HG02610 (cell line): ENCODE measurements around the gene HS2ST1.
"Not testable (repeated sequence)": the region's sequence is repeated elsewhere in the genome, so short reads cannot be mapped to it uniquely, and the experiment has no call there.

ENCODE experiments used
- ATAC-seq: cut with Tn5 transposase; IDR thresholded peaks from one replicate; pipeline ENCODE4 v1.9.1; 2021; ENCODE audit warnings: mild to moderate bottlenecking, moderate library complexity; ENCODE audit not compliant: unreplicated experiment

HS2ST1 gene

DNA sequence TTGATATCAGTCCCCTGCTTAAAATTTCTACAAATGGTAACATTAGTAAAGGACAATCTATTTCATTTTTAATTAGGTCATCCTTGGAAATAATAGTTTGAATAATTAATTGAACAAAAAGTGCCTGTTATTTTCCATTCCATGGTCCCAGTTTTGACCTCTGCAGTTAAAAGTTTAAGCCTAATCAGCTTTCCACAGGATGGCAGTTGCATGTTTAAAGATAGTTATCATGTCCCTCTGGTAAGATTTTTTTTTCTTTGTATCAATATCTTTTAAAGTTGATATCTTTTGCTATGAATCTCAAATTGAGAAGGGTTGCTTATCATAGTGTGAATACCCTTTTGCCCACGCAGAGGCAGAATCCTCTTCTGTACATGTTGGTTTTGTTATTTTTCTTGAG lies 90.4 kb downstream of the HS2ST1 start:
- no peak for ATAC-seq

DNA sequence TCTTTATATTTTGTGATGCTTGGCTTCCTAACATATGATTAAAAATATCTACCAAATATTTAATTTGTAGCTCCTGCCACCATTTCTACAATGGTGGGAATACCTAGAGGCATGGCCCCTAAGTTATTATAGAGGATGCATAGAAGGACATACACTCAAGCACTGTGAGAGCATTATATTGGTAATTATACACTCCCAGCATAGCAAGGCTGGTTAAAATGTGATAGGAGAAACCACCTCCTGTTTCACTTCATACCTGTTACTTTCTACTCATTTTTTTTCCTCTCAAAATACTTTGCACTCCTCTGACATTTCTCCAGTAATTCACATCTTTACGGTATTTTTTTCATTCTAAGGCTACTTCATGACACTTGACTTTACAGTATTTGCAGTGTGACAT lies 92.9 kb downstream of the HS2ST1 start:
- no peak for ATAC-seq

DNA sequence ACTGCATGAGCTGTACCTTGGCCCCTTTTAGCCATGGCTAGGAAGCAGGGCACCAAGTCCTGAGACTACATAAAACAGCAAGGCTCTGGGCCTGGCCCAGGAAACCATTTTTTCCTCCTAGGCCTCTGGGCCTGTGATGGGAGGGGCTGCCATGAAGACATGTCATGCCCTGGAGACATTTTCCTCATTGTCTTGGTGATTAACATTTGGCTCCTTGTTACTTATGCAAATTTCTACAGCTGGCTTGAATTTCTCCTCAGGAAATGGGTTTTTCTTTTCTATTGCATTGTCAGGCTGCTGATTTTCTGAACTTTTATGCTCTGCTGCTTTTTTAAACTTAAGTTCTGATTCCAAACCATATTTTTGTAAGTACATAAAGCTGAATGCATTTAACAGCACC lies 99.0 kb downstream of the HS2ST1 start:
- ATAC-seq: not testable (repeated sequence)

DNA sequence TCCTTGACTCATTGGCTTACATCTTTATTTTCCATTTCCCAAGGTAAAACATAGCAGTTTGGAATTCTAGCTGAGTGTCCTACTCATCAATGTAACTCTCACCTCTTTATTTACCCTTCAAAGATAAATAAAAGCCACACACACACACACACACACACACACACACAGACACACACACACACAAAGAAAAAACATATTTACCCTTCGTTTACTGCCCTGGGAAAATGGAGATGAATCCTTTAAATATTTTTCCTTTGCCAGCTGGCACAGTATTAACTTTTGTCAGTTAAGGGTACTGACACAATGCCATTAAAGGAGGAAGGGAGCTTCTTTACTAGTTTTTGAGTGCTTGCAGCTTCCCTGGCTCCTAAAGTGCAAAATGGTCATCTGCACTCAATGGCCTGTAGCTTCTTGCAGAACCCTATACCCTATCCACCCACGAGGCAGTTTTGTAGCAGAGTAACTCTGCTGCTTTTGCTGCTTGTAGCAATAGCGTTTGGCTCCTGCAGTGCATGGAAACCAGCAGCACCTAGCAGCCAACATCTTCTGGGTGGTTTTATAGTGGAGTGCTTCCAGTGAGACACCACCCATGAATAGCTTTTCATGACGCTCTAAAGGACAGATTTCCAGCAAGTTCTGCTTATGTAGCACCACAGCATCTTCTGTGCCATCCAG lies 103.7 kb downstream of the HS2ST1 start:
- no peak for ATAC-seq

DNA sequence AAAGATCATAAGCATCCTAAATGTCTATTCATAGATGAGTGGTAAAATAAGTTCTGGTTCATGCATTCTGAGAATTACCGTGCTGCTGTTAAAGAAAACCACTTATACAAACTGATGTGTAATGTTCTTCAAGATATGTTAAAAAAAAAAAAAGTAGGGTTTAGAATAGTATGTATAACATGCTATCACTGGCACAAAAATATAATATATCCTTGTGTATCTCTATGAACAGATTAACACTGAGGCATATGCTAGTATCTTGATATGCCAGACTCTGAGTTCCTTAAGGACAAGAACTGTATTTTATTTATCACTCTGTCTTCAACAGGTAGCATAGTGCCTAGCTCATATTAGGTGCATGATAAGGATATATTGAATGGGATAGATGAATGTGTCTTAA lies 108.9 kb downstream of the HS2ST1 start:
- no peak for ATAC-seq

DNA sequence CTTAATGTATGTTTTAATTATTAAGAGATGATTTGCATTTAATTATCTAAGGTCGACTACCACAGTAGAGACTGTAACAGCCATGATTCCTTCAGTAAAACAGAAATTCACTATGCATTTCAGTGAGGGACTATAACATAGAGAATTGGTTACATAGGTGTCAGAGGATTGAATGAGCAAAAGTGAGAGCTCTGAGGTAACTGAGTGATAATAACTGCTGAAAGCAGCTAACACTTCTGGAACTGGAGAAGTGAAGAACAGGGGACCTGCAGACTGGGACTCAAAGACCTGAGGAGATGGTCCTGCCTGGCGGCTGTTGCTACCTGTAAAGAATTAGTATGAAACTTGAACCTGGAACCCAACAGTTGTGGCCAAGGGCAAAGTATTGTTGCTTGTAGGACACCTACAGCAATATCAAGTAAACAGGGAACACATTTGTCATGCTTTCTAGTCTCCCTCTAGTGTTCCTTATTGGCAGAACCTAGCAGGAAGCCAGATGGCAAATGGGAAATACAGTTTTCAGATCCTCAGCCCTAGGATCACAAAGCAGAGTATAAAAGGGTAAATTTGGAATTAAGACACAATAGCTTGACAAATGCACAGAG lies 110.6 kb downstream of the HS2ST1 start:
- peak; percentile 83 for ATAC-seq

DNA sequence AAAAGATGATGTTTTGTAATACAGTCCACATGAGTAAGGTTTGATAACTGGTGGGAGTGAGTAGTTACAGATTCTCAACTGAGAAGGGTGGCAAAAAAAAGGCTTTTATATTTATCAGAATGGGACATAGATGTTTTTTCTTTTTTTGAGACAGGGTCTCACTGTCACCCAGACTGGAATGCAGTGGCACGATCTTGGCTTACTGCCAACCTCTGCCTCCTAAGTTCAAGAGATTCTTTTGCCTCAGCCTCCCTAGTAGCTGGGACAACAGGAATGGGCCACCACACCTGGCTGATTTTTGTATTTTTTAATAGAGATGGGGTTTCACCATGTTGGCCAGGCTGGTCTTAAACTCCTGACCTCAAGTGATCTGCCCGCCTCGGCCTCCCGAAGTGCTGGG lies 113.1 kb downstream of the HS2ST1 start:
- ATAC-seq: not testable (repeated sequence)

DNA sequence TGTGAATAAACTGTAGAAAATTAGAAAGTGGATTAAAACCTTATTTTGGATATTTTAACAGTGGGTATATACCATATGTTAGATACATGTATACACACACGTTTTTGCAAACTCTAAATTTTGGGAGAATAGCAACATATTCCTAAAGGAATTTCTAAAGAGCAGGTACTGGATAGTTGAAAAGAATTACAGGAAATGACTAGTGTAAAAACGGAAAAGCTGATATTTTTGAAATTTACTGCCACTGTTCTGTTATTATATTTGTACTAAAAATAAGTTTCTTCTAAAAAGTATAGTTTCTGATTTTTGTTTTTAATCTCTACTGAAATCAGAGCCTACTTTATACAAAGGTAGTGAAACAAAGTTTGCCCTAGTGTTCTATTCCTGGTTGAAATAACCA lies 114.1 kb downstream of the HS2ST1 start:
- no peak for ATAC-seq

DNA sequence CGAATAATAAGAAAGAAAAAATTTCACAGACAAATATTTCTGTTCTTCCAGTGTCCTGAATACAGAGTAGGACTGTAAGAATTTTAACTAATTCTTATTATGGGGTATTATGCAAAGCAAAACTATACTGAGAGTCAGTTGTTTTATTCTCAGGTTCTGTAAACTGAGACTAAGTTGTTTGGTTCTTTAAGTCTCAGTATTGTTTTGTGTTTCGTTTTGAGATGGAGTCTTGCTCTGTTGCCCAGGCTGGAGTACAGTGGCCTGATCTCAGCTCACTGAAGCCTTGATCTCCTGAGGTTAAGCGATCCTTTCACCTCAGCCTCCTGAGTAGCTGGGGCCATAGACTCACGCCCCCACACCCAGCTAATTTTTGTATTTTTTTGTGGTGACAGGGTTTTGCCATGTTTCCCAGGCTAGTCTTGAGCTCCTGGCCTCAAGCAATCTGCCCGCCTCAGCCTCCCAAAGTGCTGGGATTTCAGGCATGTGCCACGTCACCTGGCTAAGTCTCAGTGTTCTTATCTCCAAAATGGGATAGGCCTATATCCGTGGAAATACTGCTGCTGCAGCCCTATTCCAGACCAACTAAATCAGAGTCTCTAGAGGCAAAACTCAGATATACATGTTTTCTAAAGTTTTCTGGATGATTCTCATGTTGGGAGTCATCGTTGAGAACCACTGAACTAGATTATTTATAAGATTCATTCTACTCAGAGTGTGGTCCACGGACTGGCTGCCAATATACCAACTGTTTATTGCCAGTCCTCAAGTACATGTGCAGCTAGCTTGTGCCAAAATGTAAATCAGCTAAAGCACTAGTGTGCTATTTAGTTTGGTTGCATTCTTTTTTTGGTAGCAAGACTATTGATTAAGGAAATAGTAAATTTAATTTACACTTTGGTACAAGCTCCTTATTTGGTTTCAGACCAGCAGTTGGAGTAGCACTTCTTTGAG lies 116.6 kb downstream of the HS2ST1 start:
- ATAC-seq: peak; percentile 88

DNA sequence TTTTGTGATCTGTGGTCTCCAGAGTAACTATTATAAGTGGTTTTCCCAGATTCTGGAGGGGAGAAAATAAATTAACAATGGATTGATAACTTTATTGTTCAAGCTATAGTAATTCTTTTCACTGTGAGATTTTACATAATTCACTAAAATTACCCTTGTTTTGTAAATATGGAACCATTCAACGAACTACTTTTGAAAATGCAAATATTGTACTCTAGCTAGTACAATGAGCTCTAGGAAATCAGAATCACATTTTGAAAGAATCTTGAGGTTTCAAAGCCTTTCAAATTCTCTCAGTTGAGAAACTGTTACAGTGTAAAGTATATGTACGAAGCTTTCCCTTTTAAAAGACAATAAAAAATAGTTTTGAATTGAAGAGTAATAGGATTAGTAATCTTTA lies 119.9 kb downstream of the HS2ST1 start:
- no peak for ATAC-seq

DNA sequence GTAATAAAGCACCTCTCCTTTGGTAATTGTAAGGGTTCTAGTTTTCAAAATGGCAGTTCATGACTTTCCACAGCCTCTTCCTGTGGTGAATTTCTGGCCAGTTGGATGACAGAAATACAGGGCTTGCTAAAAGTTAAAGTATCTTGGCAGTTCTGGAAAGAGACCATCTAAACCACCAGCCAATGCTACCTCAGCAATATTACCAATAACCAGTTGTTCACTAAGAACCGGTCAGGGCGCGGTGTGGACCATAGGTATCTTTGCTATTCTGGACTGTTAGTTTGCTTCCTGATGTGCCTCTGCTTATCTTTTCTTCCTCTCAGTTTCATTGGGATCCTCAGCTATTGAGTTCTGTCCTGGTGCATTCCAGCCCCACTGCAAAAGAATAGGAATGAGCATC lies 124.7 kb downstream of the HS2ST1 start:
- ATAC-seq: no peak

DNA sequence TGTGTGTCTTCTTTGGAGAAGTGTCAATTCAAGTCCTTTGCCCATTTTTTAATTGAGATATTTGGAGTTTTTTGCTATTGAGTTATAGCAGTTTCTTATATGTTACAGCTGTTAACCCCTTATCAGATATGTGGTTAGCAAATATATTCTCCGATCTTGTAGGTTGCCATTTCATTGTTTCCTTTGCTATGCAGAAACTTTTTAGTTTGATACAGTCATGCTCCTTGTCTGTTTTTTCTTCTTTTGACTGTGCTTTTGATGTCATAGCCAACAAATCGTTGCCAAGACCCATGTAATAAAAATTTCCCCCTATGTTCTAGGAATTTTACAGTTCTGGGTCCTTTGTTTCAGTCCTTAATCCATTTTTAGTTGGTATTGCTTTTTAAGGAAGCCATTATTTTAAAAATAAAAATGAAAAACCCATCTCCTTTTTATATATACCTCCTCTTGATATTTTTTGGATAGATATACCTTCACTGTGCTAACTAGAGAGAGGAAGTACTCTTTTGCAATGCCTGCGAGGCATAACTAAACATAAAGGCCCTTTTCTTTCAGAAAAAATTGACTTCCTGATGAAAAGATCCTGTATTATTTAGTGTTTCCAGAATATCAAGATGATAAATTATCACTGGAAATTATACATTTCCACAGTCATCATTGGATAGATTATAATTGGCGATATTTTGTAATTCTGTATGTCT lies 127.8 kb downstream of the HS2ST1 start:
- no peak for ATAC-seq

DNA sequence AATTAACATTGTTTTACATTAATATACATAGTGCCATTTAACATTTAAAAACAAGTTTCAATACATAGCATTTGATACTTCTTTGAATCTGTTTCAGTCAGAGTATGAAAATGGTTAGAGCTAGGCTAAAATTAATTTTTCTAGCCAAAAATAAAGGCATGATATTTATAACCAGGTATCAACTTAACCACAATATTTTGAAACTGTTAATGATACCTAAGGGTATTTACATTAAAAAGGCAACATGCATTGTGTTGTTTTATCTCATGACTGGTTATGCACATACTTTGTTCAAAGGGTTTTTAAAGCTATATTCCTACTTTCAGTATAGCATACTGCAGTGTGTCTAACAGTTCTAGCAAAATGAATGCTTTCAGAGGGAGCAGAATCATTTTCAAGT lies 130.0 kb downstream of the HS2ST1 start:
- no peak for ATAC-seq

DNA sequence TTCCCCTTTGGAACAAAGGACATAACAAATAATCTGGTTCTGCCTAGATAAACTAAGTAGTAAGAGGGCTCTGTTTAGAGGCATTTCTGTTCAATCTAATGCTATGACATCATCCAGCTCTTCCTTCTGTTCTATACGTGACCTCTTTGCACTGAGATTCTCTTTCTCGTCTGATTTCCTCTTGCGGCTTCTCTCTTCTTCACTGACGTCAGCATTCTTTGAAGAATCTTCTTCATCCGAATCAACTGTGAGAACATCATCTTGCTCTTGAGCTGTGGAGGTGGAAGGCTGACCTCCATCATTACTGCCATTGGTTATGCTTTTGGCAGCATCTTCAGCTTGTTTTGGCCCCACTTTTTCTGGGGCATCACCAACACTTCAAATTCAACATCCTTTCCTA lies 130.4 kb downstream of the HS2ST1 start:
- ATAC-seq: no peak

DNA sequence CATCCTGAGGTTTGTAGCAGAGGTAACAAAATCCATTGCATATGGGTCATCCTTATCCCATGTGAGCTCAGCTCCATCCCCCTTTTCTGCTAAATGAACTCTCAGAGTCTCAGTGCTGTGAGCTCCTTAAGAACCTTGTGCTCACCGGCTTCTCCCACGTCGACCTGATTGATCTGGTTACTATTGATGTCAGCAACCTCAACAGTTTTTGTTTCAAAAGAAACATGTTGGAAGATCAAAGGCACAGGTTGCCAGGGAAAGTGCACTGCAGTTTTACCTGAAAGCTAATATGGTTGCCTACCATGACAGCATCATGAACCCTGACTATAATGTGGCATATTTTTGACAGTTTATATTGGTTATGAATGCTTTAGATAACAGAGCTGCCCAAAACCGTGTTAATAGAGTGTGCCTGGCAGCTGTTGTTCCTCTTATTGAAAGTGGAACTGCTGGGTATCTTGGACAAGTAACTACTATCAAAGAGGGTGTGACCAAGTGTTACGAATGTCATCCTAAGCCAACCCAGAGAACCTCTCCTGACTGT lies 131.4 kb downstream of the HS2ST1 start:
- peak; percentile 76 for ATAC-seq

DNA sequence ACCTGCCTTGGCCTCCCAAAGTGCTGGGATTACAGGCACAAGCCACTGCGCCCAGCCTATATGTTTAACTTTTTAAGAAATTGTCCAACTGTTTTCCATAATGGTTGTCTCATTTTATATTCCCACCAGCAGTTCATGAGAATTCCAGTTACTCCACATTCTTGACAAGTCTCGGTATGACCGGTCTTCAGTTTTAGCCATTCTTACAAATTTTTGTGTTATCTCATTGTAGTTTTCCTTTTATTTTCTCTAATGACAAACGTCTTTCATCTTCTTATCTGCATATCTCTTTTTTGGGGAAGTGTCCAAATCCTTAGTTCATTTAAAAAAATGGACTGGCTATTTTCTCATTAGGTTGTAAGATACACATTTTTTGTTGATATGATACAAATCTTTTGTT lies 132.5 kb downstream of the HS2ST1 start:
- ATAC-seq: no peak

DNA sequence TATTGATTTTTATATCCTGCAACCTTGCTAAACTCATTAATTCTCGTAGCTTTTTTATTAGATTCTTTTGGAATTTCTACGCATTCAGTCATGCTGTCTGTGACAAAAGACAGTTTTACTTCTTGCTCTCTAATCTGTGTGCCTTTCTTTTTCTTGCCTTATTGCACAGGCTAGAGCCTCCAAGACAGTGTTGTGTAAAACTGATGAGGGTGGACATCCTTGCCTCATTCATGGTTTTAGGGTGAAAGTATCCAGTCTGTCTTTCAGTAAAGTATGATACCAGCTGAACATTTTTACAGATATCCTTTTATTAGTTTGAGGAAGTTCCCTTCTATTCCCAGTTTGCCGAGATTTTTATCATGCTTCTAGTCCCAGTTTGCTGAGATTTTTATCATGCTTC lies 133.8 kb downstream of the HS2ST1 start:
- no peak for ATAC-seq

DNA sequence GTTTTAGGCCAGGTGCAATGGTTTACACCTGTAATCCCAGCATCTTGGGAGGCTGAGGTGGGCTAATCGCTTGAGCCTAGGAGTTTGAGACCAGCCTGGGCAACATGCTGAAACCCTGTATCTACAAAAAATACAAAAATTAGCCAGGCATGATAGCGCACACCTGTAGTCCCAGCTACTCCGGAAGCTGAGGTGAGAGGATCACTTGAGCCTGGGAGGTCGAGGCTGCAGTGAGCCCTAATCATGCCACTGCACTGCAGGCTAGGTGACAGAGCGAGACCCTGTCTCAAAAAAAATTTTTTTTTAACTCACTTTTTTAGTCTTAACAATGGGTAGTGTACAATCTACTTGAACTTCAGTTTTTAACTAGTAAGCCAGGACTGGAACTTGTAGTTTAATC lies 137.5 kb downstream of the HS2ST1 start:
- no peak for ATAC-seq

DNA sequence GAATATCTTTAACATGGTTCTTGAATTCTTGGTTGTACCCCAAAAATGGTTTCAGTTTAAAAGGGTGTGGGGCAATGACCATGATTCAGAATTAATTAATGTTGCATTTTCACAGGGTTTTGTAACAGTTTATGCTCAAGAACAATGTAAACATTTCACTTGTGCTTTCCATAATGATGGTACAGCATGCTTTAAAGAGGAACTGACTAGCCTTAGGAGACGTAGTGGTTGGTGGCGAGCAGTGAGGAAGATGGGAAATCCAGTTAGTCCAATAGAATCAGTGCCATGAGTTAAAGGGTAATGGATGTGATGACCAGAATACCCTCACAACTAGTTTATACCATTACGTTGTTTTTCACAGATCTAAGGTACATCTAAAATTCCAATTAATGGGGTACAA lies 138.0 kb downstream of the HS2ST1 start:
- no peak for ATAC-seq

DNA sequence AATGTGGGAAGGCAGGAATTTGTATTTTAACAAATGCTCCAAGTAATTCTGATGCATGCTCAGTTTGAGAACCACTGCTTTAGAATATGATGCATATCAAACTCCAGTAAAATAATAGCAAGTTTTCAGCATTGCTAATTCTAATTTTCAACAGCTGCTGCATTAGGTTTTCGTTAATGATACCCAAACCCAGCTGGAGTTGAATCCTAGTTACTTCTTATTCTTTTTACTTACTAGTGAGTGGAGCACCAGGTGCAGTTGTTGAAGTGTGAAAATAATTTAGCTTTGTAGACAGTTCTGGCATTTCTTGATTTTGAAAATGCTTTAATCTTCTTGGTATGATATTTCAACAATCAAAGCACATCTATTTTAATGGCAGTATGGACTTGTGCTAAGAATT lies 138.5 kb downstream of the HS2ST1 start:
- no peak for ATAC-seq

DNA sequence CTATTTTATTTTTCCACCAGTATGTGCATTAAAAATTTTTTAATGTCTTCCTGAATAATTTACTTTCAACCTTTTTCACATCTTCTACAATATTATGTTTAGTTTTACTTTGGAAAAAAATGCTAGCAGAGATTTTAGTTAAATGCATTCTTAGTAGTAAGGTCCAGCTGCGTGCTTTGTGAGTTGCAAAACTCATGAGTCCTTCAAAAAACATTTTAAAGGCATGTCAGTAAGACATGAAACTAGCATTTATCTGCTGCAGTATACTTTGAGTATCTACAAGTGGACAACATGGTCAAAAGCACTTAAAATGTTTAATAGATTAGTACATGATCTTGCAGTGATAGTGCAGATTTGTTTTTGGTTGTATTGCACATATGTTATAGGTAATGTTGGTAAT lies 139.0 kb downstream of the HS2ST1 start:
- ATAC-seq: no peak
